Stimulated activated naive CD8-positive, alpha-beta T cell treated with anti-CD3 and anti-CD28 coated beads, Interleukin-15, Interleukin-2, amounts not matched to agents 100 ng/mL and 50 ng/mL, for 24 hours (primary cell): ENCODE results near the gene CRACR2A.

ENCODE experiments used
- H3K27ac Mint-ChIP-seq: one replicate; pipeline ENCODE4 v1.8.0; 2021; ENCODE audit warnings: mild to moderate bottlenecking, mixed read lengths
- H3K27me3 Mint-ChIP-seq: one replicate; pipeline ENCODE4 v1.8.0; 2021; ENCODE audit warnings: mixed read lengths
- H3K36me3 Mint-ChIP-seq: one replicate; pipeline ENCODE4 v1.8.0; 2021; ENCODE audit warnings: low read depth, mixed read lengths
- H3K4me1 Mint-ChIP-seq: one replicate; pipeline ENCODE4 v1.8.0; 2021; ENCODE audit warnings: low read depth, mixed read lengths
- H3K4me3 Mint-ChIP-seq: one replicate; pipeline ENCODE4 v1.8.0; 2021; ENCODE audit warnings: mild to moderate bottlenecking, mixed read lengths
- H3K9me3 Mint-ChIP-seq: one replicate; pipeline ENCODE4 v1.8.0; 2021; ENCODE audit warnings: mixed read lengths

CRACR2A gene

GRCh38 chr12:3752741-3753486 is at the start of gene CRACR2A:
TSS of gene CRACR2A (minus strand) at chr12:3753109. CDS start at chr12:3696999, 56,110 bp downstream.
- H3K27ac Mint-ChIP-seq, result peak within 1 kb of the TSS; percentile 100
- no peaks in the 10 kb centered on the region for H3K9me3 Mint-ChIP-seq
- peaks cover 58% of the 10 kb centered on the region for H3K4me1 Mint-ChIP-seq
- H3K27me3 Mint-ChIP-seq, result no peaks in the 10 kb centered on the region
- peak within 1 kb of the TSS; percentile 94 for H3K4me3 Mint-ChIP-seq
- peaks cover 24% of the 10 kb centered on the region for H3K36me3 Mint-ChIP-seq

GRCh38 chr12:3797531-3798048 is 44.7 kb upstream of the CRACR2A start:
- Mint-ChIP-seq H3K4me3 (no peak overlapping the region), H3K36me3 (no peaks in the 10 kb centered on the region), H3K4me1 (peaks cover 8% of the 10 kb centered on the region), H3K27me3 (no peaks in the 10 kb centered on the region), H3K27ac (no peak overlapping the region), H3K9me3 (no peaks in the 10 kb centered on the region)

GRCh38 chr12:3795492-3796133 is 42.7 kb upstream of the CRACR2A start:
- Mint-ChIP-seq H3K36me3 (no peaks in the 10 kb centered on the region), H3K27me3 (no peaks in the 10 kb centered on the region), H3K4me1 (peaks cover 8% of the 10 kb centered on the region), H3K4me3 (no peak overlapping the region), H3K9me3 (no peaks in the 10 kb centered on the region), H3K27ac (no peak overlapping the region)

- Mint-ChIP-seq H3K36me3 (no peaks in the 10 kb centered on the region), H3K4me1 (peaks cover 8% of the 10 kb centered on the region), H3K9me3 (no peaks in the 10 kb centered on the region), H3K4me3 (no peak overlapping the region), H3K27ac (no peak overlapping the region), H3K27me3 (no peaks in the 10 kb centered on the region)
Observed at GRCh38 chr12:3795066-3795465, 42.2 kb upstream of the CRACR2A start.

- Mint-ChIP-seq H3K27me3 (no peaks in the 10 kb centered on the region), H3K4me1 (peaks cover 5% of the 10 kb centered on the region), H3K9me3 (no peaks in the 10 kb centered on the region), H3K36me3 (peaks cover 4% of the 10 kb centered on the region), H3K27ac (no peak overlapping the region), H3K4me3 (no peak overlapping the region)
Observed at GRCh38 chr12:3792623-3793288, 39.8 kb upstream of the CRACR2A start.

- Mint-ChIP-seq H3K27me3 (no peaks in the 10 kb centered on the region), H3K27ac (no peak overlapping the region), H3K4me1 (peaks cover 5% of the 10 kb centered on the region), H3K9me3 (no peaks in the 10 kb centered on the region), H3K4me3 (no peak overlapping the region), H3K36me3 (peaks cover 15% of the 10 kb centered on the region)
Observed at GRCh38 chr12:3791256-3791874, 38.5 kb upstream of the CRACR2A start.

GRCh38 chr12:3790642-3791041 is 37.7 kb upstream of the CRACR2A start:
- Mint-ChIP-seq H3K9me3 (no peaks in the 10 kb centered on the region), H3K4me1 (peaks cover 5% of the 10 kb centered on the region), H3K27me3 (no peaks in the 10 kb centered on the region), H3K36me3 (peaks cover 15% of the 10 kb centered on the region), H3K27ac (no peak overlapping the region), H3K4me3 (no peak overlapping the region)

- H3K4me1 Mint-ChIP-seq, result no peaks in the 10 kb centered on the region
- no peak overlapping the region for H3K27ac Mint-ChIP-seq
- H3K27me3 Mint-ChIP-seq, result no peaks in the 10 kb centered on the region
- no peak overlapping the region for H3K4me3 Mint-ChIP-seq
- no peaks in the 10 kb centered on the region for H3K9me3 Mint-ChIP-seq
- peaks cover 15% of the 10 kb centered on the region for H3K36me3 Mint-ChIP-seq
Observed at GRCh38 chr12:3789838-3790237, 36.9 kb upstream of the CRACR2A start.

GRCh38 chr12:3777206-3777809 is 24.4 kb upstream of the CRACR2A start:
- H3K4me3 Mint-ChIP-seq, result no peak overlapping the region
- H3K27ac Mint-ChIP-seq, result no peak overlapping the region
- no peaks in the 10 kb centered on the region for H3K27me3 Mint-ChIP-seq
- H3K4me1 Mint-ChIP-seq, result no peaks in the 10 kb centered on the region
- H3K36me3 Mint-ChIP-seq, result no peaks in the 10 kb centered on the region
- no peaks in the 10 kb centered on the region for H3K9me3 Mint-ChIP-seq

GRCh38 chr12:3775385-3776035 is 22.6 kb upstream of the CRACR2A start:
- no peaks in the 10 kb centered on the region for H3K27me3 Mint-ChIP-seq
- no peaks in the 10 kb centered on the region for H3K36me3 Mint-ChIP-seq
- H3K4me1 Mint-ChIP-seq, result no peaks in the 10 kb centered on the region
- no peak overlapping the region for H3K4me3 Mint-ChIP-seq
- H3K9me3 Mint-ChIP-seq, result no peaks in the 10 kb centered on the region
- H3K27ac Mint-ChIP-seq, result no peak overlapping the region

GRCh38 chr12:3772380-3772779 is 19.5 kb upstream of the CRACR2A start:
- no peaks in the 10 kb centered on the region for H3K36me3 Mint-ChIP-seq
- no peak overlapping the region for H3K4me3 Mint-ChIP-seq
- no peak overlapping the region for H3K27ac Mint-ChIP-seq
- H3K27me3 Mint-ChIP-seq, result no peaks in the 10 kb centered on the region
- H3K4me1 Mint-ChIP-seq, result no peaks in the 10 kb centered on the region
- no peaks in the 10 kb centered on the region for H3K9me3 Mint-ChIP-seq

GRCh38 chr12:3771853-3772252 is 18.9 kb upstream of the CRACR2A start:
- Mint-ChIP-seq H3K27me3 (no peaks in the 10 kb centered on the region), H3K4me3 (no peak overlapping the region), H3K36me3 (no peaks in the 10 kb centered on the region), H3K9me3 (no peaks in the 10 kb centered on the region), H3K27ac (no peak overlapping the region), H3K4me1 (no peaks in the 10 kb centered on the region)

- H3K27me3 Mint-ChIP-seq, result no peaks in the 10 kb centered on the region
- no peaks in the 10 kb centered on the region for H3K4me1 Mint-ChIP-seq
- H3K9me3 Mint-ChIP-seq, result no peaks in the 10 kb centered on the region
- H3K27ac Mint-ChIP-seq, result no peak overlapping the region
- no peak overlapping the region for H3K4me3 Mint-ChIP-seq
- no peaks in the 10 kb centered on the region for H3K36me3 Mint-ChIP-seq
Observed at GRCh38 chr12:3770891-3771290, 18.0 kb upstream of the CRACR2A start.

- Mint-ChIP-seq H3K4me3 (no peak overlapping the region), H3K27me3 (no peaks in the 10 kb centered on the region), H3K4me1 (no peaks in the 10 kb centered on the region), H3K27ac (no peak overlapping the region), H3K9me3 (no peaks in the 10 kb centered on the region), H3K36me3 (no peaks in the 10 kb centered on the region)
Observed at GRCh38 chr12:3768911-3769447, 16.1 kb upstream of the CRACR2A start.
